ENCODE measurements around the gene FBN3.

GRCh38 chr19:8146877-8147581 lies 2.4 kb downstream of the FBN3 start:
- TF ChIP-seq CTCF (IDR thresholded peaks at IDR 0.05) (no peak), POLR2A (IDR thresholded peaks at IDR 0.05) (no peak)

Data from lower leg skin (tissue), 3 donors.